ENCODE results near the gene ZNF316. TPM values are rescaled to one million over a fixed set of nuclear protein-coding genes. Genes with fewer than 3 reads are reported as not detected.

ZNF316 gene
- total RNA-seq, 2 experiments from 2014 or later, result 20.3 to 21.2 TPM

- POLR2A ChIA-PET, result no interaction called here
- CTCF ChIA-PET, result no interaction called here
Observed at GRCh38 chr7:6642861-6643640, 5.9 kb downstream of the ZNF316 start.

DNA sequence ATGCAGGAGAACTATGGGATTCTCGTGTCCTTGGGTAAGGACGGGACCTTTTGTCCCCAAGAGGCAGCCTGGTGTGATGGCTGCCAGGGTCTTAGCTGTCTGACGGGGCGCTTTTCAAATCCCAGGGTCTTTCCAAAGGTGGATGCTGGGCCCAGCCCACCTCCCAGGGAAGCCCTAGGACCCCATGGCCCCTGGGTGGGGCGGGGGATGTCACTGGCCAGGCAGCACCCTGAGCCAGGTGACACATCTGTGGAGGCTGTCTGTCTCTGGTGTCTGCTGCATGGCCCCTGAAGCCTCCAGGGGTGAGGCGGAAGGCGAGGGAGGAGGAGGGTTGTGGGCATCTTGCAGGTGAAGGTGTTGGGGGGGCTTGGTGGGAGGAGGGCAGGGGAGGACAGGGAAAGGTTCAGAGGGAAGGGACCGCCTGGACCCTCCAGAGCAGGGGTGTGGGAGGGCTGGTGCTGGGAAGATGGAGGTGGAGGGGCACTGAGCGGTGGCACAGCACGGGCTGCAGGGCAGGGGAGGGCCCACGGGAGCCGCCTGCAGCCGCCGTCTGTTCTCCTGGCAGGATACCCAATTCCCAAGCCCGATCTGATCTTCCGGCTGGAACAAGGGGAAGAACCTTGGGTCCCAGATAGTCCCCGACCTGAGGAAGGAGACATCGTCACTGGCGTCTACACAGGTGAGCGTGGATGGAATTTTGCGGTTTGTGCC is 7.0 kb downstream of the ZNF316 start:
- POLR2A ChIA-PET, result no interaction called here
- CTCF ChIA-PET, result no interaction called here

- CTCF ChIA-PET, result no interaction called here
- POLR2A ChIA-PET, result no interaction called here
Observed at GRCh38 chr7:6644728-6645127, 7.6 kb downstream of the ZNF316 start.

- ChIA-PET POLR2A (no interaction called here), CTCF (no interaction called here)
Observed at GRCh38 chr7:6646465-6646864, 9.3 kb downstream of the ZNF316 start.

DNA sequence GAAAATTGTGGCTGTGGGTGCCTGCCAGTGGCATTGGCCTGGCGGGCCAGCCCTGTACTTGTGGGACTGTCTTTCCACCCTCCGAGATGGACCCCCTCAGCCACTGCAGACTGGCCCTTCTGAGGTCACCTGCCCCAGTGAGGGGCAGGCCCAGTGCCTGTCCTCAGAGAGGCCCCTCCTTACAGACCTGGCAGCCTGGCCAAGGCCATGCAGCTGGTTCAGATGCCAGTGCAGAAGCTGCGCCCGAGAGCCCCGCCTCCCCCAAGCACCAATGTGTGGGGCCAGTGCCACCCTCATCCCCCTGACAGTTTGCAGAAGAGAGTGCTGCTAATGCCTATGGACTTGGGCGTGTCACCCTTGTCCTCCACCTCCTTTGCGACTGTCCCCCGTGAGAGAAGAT is 10.0 kb downstream of the ZNF316 start:
- ChIA-PET POLR2A (no interaction called here), CTCF (no interaction called here)

DNA sequence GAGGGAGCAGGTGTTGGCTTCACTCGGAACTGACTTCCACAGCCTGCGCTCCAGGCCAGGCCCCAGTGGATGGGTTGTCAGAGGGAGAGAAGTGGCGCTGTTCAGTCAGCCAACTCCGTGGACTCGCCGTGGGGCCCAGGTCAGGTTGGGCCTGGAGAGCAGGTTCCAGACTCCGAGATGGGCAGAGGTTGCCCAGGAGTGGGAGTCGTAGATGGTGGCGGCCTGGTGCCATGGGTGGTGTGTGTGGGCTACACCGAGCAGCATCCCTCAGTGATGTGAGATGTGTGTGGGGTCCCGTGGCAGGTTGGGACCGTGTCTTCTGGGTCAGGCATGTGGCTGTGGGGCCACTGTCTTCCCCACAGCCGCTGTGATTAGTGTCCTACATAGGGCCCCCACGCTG is 10.4 kb downstream of the ZNF316 start:
- ChIA-PET POLR2A (no interaction called here), CTCF (no interaction called here)

DNA sequence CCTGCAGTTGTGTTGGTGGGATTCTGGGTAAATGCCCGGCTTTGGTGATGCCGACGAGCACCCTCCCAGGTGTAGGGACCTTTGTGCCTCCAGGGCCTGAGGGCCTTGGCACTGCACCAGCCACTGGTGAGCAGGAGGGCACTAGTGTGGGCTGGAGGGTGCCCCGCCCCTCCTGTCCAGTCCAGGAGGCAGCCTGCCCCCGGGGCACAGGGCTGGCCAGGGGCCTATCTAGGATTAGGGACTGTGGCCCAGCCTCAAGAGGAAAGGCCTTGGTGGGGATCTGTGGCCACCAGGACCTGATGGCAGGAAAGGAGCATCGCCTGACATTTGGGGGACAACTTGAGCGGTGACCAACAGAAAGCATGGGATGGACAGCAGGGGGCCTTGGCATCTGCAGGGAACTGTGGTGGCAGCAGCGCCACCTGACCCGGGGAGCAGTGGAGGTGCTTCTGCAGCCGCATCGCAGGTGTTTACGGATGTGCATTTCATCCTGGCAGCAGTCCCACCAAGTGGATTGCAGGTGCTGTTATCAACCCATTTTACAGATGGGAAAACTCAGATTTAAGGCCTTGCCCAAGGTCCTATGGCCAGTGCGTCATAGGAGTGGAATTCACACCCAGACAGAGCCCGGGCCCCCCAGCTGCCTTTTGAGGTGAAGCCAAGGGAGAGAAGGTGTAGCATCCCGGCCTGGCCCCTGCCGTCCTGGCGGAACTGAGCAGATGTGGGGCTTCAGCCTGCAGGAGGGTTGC is 11.1 kb downstream of the ZNF316 start:
- POLR2A ChIA-PET, result no interaction called here

GRCh38 chr7:6648815-6649104 is 11.6 kb downstream of the ZNF316 start:
- POLR2A ChIA-PET, result no interaction called here
- CTCF ChIA-PET, result interaction anchor here (0.6 kb wide), 1 partner anchor 1491 kb away, joined by 4 read pairs; no protein-coding TSS in a partner anchor

More for the DNA sequence above, 11.1 kb downstream of the ZNF316 start:
- CTCF ChIA-PET, result interaction anchor here (0.6 kb wide), 1 partner anchor 1490 kb away, joined by 4 read pairs; no protein-coding TSS in a partner anchor

GRCh38 chr7:6649241-6649961 is 12.3 kb downstream of the ZNF316 start:
- ChIA-PET POLR2A (no interaction called here), CTCF (no interaction called here)

DNA sequence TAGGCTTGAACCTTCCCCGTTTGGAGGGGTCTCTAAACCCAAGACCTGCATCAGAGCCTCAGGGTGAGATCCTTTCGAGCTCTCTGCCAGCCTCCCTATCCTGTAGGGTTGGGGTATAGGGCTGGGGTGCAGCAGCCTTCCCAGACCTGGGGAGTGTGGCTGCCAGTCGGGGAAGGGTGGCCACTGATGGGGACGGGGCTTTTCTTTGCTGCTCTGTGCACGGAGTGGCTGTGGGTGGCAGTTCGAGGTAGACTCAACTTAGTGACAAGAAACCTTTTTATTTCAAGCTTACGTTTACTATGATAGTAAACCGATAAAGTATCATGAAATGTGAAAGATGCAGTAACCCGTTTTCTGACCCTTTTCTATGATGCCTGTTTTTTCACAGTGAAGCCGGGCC is 13.0 kb downstream of the ZNF316 start:
- ChIA-PET CTCF (no interaction called here), POLR2A (no interaction called here)

- POLR2A ChIA-PET, result no interaction called here
- CTCF ChIA-PET, result interaction anchor here (0.6 kb wide), 1 partner anchor 52 kb away, joined by 3 read pairs; no protein-coding TSS in a partner anchor
Observed at GRCh38 chr7:6650521-6651011, 13.4 kb downstream of the ZNF316 start.

DNA sequence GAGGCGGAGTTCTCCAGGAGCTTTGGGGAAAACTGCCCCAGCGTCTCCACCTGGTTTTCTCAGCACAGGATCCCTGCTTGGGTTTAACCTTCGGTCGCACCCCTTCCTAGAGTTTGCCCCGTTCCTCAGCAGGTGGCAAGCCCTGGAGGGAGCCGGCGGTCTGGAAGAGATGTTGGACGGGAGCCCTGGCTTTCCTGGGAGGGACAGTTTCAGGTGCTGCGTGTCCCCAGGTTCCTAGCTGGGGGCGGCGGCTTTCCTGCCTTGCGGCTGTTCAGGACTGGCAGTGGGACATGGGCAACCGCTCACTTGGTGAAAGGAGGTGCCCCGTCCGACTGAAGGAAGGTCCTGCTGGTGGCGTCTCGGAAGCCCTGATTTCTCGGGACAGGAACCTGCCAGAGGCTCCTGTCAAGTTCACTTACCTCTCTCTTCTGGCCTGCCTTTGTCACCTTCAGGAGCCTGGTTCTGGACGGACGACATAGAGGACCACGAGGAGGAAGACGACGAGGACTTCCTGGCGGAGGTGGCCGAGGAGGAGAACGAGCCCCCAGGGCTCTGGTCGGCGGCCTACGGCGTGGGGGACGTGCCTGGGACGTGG is 14.8 kb downstream of the ZNF316 start:
- ChIA-PET POLR2A (no interaction called here), CTCF (no interaction called here)

- CTCF ChIA-PET, result interaction anchor here (0.6 kb wide), 1 partner anchor 69 kb away, joined by 4 read pairs; no protein-coding TSS in a partner anchor
- POLR2A ChIA-PET, result no interaction called here
Observed at GRCh38 chr7:6652446-6653011, 15.4 kb downstream of the ZNF316 start.

DNA sequence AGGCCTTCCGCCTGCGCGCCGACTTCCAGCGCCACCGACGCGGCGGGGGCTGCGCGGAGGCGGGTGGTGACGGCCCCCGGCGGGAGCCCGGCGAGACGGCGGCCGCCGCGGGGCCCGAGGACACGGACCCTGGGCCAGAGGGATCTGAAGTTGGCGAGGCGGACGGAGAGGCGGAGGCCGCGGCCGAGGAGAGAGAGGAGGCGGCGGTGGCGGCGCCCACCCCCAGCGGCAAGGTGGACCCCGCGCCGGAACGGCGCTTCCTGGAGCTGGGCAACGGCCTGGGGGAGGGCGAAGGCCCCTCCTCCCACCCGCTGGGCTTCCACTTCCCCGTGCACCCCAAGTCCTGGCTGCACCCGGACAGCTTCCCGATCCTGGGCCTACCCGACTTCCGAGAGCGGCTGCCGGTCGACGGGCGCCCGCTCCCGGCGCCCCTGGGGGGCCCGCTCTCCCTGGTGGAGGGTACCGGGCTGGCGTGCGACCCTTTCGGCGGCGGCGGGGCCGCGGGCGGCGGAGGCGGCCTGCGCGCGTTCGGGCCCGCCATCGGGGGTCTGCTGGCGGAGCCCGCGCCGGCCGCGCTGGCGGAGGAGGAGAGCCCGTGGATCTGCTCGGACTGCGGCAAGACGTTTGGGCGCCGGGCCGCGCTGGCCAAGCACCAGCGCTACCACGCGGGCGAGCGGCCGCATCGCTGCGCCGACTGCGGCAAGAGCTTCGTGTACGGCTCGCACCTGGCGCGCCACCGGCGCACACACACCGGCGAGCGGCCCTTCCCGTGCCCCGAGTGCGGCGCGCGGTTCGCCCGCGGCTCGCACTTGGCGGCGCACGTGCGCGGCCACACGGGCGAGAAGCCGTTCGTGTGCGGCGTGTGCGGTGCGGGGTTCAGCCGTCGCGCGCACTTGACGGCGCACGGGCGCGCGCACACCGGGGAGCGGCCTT is 16.2 kb downstream of the ZNF316 start:
- CTCF ChIA-PET, result interaction anchor here (0.6 kb wide), 1 partner anchor 68 kb away, joined by 4 read pairs; no protein-coding TSS in a partner anchor
- POLR2A ChIA-PET, result no interaction called here

DNA sequence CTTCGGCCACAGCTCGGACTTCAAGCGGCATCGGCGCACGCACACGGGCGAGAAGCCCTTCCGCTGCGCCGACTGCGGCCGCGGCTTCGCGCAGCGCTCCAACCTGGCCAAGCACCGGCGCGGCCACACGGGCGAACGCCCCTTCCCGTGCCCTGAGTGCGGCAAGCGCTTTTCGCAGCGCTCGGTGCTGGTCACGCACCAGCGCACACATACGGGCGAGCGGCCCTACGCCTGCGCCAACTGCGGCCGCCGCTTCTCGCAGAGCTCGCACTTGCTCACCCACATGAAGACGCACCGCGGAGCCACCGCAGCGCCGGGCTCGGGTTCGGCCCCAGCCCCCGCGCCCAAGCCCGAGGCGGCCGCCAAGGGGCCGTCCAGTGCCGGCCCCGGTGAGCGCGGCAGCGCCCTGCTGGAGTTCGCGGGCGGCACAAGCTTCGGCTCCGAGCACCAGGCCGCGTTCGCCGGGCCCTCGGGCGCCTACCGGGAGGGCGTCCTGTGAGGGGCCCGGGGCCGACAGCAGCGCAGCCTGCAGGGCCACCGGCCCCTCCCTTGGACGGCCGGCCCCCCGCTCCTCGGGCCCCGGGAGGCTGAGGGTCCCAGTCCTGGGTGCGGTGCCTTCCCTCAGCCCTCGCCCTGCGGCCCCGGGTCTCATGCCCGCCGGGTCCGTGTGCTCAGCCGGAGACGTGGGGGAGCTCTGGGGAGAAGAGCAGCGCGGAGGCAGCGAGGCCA is 17.2 kb downstream of the ZNF316 start:
- CTCF ChIA-PET, result no interaction called here
- POLR2A ChIA-PET, result no interaction called here

- CTCF ChIA-PET, result no interaction called here
- POLR2A ChIA-PET, result no interaction called here
Observed at GRCh38 chr7:6654842-6655610, 17.9 kb downstream of the ZNF316 start.

All from activated CD8-positive, alpha-beta memory T cell treated with anti-CD3 and anti-CD28 coated beads for 36 hours (primary cell).